GM18520 (cell line): ENCODE data around the gene MAPKBP1.
"Not testable (repeated sequence)": the region's sequence is repeated elsewhere in the genome, so short reads cannot be mapped to it uniquely, and the experiment has no call there.

ENCODE experiments used
- ATAC-seq: cut with Tn5 transposase; IDR thresholded peaks from one replicate; pipeline ENCODE4 v1.9.1; 2021; ENCODE audit not compliant: unreplicated experiment

Gene MAPKBP1, protein sequence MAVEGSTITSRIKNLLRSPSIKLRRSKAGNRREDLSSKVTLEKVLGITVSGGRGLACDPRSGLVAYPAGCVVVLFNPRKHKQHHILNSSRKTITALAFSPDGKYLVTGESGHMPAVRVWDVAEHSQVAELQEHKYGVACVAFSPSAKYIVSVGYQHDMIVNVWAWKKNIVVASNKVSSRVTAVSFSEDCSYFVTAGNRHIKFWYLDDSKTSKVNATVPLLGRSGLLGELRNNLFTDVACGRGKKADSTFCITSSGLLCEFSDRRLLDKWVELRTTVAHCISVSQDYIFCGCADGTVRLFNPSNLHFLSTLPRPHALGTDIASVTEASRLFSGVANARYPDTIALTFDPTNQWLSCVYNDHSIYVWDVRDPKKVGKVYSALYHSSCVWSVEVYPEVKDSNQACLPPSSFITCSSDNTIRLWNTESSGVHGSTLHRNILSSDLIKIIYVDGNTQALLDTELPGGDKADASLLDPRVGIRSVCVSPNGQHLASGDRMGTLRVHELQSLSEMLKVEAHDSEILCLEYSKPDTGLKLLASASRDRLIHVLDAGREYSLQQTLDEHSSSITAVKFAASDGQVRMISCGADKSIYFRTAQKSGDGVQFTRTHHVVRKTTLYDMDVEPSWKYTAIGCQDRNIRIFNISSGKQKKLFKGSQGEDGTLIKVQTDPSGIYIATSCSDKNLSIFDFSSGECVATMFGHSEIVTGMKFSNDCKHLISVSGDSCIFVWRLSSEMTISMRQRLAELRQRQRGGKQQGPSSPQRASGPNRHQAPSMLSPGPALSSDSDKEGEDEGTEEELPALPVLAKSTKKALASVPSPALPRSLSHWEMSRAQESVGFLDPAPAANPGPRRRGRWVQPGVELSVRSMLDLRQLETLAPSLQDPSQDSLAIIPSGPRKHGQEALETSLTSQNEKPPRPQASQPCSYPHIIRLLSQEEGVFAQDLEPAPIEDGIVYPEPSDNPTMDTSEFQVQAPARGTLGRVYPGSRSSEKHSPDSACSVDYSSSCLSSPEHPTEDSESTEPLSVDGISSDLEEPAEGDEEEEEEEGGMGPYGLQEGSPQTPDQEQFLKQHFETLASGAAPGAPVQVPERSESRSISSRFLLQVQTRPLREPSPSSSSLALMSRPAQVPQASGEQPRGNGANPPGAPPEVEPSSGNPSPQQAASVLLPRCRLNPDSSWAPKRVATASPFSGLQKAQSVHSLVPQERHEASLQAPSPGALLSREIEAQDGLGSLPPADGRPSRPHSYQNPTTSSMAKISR (N-terminal part only)

DNA sequence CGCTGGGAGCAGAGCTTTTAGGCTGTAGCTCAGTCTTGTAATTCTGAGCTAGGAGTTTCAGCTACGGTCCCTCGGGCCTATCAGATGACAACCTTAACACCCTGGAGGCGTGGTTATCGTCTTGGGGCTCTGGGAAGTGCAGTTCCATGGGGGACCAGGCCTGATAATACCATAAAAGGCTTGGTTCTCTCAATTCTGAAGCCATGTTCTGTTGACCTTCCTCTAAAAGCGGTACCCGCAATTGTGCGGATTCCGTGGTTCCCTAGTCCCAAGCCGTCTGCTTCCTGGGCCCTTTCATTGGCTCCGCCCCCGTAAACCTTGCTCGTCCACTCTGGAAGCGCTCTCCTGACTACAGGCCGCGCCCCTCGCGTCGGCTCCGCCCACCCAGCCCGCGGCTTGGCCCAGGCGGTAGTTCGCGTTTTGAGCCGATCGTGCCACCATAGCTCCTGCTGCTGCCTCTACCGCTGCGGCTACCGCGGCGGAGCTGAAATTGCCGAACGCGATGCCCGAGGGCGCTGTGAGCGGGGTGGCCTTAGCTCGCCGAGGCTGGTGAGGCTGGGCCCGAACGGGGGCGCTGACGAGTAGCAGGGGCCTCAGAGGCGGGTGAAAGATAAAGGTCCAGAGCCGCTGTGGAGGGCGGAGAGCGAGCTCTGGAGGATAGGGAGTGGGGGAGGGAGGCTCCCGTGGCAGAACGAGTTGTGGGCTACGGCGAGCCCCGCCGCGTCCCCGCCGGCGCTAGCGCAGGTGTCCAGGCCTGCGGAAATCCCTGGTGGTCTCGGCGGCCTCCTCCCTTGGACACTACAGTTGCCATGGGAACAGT lies at the start of gene MAPKBP1:
TSS of gene MAPKBP1 (plus strand) at position 423 of the 820 bp plus-strand sequence. CDS start 792 bp downstream, outside the sequence.
- ATAC-seq = peak; percentile 73

DNA sequence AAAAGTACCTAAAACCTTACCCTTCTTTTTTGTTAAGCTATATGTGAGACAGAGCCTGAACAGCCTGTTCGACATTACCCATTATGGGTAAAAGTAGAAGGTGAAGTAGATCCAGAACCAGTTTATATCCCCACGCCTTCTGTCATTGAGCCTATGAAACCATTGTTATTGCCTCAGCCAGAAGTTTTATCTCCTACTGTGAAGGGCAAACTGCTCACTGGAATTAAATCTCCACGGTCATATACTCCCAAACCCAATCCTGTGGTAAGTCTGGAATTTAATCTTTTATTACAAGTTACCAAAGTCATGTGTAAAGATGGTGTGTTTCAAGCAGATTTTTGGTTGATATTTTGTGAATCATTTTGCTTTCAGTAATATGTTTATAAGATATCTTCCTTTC lies 47.1 kb upstream of the MAPKBP1 start:
- no peak for ATAC-seq

DNA sequence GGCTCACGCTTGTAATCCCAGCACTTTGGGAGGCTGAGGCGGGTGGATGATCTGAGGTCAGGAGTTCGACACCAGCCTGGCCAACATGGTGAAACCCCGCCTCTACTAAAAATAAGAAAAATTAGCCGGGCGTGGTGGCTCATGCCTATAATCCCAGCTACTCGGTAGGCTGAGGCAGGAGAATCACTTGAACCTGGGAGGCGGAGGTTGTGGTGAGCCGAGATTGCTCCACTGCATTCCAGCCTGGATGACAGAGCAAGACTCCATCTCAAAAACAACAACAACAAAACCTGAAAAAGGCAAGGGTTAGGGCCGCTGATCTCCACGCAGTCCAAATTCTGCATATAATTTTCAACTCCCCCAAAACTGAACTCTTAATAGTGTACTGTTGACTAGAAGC lies 46.2 kb upstream of the MAPKBP1 start:
- ATAC-seq = not testable (repeated sequence)

DNA sequence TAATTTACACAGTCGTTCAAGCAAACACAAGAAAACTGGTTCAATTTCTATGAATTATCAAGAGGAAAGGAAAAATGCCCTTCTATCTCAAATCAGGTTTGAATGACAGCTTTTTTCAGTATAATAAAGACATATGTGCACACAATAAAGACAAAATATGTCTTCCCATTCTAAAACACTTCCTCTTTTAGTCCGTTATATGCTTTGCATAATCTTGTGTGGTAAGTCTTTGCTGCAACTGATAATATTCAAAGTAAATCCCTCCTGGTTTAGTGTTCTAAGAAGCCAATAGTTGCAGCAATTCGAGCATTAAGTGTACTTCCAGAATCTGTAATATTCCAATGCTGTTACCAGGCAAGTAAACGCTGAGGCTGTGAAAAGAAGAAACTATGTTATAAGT lies 43.7 kb upstream of the MAPKBP1 start:
- ATAC-seq = no peak

DNA sequence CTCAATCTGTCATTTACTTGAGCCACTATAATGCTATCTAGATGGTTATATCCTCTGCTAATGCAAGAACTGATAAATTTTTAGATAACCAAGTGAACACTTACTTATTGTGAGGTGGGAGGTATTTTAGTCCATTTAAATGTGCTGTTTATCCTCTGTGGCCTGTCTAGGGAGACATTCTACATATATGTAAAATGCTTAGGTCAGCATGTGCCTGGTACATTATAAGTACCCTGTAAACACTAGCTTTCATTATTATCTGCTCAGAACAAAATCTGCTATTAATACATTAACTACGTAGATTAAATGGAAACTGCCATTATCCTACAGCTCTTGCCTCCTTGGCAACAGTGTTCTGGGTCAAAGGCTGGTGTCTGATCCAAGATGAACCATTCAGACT lies 41.8 kb upstream of the MAPKBP1 start:
- no peak for ATAC-seq

DNA sequence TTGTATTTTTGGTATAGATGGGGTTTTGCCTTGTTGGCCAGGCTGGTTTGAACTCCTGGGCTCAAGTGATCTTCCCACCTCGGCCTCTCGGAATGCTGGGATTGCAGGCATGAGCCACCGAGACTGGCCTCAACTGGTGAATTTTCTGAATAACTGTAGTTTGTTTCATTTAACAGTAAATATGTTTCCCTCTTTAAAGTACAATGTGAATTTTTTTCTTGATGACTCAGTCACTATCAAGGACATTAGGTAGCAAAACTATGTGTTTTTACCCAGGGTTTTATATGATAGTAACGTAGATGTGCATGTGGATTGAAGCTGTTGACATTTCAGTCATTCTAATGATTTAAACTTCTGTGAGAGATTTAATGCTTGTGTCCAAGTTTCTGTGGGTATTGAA lies 40.2 kb upstream of the MAPKBP1 start:
- ATAC-seq = no peak

DNA sequence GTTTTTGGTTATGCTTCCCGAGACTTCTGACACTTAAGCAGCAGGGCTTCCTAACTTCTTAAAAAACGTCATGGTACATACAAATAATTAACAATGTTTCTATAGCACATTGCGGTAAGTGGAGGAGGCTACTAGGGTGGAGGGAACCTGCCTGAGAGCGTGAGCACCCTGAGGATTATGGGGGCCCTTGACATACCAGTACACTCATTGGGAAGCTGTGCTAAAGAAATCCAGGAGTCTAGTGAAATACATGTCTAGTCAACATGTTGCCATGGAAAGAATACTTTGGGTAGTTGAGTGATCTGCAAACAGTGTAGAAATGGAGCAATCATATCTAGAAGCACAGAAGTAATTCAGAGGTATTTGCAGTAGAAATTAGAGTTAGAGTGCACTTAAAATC lies 39.2 kb upstream of the MAPKBP1 start:
- no peak for ATAC-seq

DNA sequence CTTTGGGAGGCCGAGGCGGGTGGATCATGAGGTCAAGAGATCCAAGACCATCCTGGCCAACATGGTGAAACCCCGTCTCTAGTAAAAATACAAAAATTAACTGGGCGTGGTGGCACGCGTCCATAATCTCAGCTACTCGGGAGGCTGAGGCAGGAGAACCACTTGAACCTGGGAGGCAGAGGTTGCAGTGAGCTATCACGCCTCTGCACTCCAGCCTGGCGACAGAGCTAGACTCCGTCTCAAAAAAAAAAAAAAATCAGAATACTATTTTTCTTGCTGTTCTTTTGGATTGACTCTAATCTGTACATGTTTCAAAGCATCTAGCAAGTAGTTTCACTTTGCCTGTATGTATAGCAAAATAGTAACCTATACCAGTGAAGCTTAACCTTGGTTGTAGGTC lies 38.8 kb upstream of the MAPKBP1 start:
- not testable (repeated sequence) for ATAC-seq

DNA sequence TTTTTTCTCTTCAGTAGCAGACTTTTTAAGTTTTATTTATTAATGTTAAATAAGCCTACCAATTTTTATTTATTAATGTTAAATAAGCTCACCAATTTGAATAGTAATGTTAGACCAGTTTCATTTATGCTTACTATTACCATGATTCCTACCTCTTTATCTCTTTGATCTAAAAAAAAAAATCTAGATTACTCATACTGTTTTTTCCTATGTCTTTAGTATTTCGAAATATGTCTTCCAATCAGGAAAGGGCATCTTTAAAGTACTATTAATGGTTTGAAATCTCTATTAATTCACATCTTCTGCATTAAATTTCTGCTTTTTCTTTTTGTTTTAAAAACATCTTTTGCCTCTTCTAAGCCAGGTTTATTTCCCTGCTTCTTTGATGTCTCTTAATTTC lies 27.5 kb upstream of the MAPKBP1 start:
- ATAC-seq = no peak

DNA sequence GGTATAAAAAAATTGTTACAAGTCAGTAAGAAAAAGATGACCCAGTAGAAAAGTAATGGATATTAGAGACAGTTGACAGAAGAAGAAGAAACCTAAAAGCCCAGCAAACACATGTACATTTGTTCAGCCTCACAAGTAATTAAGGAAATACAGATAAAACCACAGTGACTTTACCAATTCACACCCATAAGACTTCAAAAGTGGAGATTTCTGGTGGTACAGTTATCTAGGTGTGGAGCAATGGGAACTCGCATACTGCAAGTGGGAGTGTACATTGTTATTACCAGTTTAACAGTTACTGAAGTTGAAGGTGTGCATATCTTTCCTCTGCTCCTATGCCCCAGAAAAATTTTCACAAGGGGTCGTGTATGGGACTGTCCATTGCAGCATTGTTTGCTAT lies 18.1 kb upstream of the MAPKBP1 start:
- ATAC-seq = no peak

DNA sequence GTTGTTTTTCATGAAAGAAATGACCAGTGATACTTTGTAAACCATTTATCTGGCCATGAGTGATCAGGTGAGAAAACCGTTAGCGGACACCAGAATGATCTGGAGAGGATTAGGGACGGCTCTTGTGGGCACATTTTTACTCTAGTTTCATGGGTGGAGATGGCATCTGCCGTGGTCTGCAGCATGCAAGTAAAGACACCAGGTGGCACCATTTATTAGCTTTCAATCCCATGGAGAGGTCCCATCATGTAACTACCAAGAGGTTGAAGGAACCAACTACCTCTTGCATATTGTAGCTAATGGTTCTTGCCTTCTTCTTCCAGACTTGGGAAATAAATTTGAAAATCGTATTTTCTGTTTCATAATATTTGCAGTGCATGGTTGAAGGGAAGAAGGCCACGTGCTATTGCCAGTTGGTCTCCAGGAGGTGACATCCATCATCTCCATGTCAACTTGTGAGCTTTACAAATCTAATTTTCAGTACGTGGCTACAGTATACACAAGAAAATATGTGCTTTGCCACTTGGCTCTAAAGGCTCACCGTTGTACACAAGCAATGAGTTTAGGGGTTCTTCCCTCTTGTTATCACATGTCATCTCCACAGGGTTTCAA lies 1.5 kb upstream of the MAPKBP1 start:
- ATAC-seq = no peak

DNA sequence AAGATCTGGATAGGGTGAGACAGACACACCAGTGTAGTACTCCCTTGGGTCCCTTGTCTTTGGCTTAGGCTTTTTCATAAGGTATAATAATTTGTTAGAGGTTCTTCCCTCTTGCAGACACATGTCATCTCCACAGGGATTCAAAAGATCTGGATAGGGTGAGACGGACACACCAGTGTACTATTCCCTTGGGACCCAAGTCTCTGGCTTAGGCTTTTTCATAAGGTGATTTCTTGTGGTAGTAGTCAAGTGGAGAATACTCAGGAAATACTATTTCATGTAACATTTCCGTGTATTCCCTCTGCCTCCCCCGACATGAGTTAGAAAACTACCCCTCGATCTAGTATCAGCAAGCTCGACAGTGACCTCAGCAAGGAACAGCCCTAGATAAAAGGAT lies 954 bp upstream of the MAPKBP1 start:
- ATAC-seq = no peak

DNA sequence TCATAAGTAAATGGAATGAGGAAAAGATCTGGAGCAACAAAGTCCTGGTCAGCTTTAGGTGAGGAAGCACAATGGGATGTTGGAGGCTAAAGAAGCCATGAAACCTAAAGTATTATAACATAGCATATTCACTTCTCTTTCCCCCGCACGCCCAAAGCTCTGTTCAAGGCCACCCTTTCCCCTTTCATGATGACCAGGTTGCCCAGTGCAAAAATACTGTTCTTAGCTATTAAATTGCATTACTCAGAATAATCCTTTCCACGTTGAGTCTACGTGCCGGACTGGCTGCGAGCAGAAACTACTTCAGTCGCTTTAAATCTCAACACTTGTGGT lies 589 bp upstream of the MAPKBP1 start:
- no peak for ATAC-seq

DNA sequence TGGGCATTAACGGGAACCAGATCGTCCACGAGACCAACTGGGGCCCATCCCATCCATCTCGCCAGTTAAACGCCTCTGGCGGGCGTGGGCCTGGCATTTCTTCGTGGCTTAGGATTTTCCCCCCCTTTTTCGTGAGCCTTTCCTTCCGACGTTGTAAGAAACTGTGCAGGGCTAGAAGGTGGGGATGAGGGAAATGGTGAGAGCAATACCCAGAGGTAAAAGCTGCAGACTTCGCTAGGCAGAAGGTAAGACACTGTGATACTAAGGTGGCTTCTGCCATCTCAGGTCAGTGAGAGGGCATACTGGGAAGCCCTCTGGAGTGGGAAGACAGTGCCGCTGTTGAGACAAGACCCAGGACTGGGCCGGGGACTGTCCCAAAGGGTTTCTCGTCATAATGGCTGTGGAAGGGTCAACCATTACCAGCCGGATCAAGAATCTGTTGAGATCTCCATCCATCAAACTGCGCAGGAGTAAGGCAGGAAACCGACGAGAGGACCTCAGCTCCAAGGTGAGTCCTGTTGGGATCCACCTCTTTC lies 666 bp downstream of the MAPKBP1 start:
- ATAC-seq = no peak

DNA sequence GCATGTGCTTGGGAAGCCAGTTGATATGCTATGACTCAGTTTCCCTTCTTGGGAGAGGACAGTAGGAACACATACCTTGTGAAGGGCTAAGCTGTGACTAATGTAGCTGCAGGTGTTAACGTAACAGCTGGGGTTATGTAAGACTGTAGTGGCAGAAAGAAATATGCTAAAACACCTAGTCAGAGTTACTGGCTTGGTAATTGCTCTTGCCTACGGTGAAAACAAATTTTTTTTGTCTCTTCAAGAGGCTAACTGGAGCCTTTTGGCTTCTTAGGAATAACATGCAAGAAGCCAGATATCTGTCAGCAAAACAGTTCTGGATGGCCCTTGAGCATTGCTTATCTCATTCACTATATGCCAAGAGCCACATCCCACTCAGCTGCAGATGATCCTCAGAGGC lies 1.4 kb downstream of the MAPKBP1 start:
- ATAC-seq = no peak

DNA sequence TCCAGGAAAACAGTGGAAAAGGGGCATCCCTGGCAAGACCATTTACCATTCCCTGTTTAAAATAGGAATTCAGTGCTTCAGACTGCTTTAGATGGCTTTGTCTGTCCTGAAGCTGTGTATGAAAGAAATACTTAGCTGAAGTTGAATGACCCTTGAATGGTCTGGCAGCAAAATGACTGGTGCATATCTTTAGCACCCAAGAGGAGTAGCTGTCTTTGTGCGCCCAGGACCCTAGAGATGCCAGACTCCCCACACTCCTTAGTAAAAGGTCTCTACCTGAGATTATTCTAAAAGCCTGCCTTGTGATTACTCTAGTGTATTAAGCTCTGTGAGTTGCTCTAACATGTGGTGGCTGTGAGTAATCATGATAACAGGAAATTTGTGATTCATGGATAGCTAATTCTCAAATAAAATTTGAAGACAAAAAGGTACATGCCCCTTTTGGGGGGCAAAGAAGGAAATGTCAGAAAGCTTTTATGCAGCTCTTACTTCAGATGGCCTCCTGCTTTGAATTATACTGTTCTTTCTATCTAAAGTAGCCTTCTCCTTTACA lies 3.2 kb downstream of the MAPKBP1 start:
- no peak for ATAC-seq

DNA sequence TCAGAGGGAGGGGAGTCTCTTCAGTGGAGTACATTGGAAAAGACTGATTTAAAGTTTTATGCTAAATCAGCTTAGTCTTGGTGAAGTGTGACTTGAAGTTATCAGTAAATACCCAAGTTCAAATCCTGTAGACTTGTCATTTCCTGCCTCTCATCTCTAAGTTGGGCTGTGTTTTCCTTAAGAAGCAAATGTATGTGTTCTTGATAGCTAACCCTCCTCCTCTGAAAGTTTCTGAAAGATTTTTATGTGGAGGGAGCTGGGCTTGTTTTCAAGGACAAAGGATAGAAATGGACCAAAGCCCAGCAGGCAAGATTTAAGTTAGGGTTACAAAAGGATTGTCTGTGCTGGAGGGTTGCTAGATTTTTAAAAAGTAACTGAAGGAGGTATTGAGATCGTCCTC lies 4.2 kb downstream of the MAPKBP1 start:
- ATAC-seq = no peak

DNA sequence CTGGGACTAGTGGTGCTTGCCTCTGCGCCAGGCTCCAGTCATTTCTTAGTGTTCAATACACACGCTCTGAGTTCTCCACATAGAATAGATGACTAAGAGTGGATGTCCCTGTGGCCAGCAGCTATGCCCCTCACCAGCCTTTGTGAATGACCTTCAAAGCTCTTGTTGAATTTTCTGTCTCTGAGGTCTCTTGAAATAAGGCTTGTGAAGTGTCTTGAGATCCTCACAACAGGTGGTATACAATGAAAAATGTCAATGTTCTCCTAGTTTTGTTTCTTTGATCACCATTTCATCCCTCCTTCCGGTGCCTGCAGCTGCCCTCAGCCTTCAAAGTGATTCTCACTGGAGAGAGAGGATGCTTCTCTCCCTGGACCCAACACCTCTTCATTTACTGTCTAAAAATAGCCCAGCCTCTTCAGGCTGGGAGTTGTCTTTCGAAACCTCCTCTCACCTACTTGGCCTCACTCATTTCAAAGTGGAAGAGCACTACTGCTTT lies 5.4 kb downstream of the MAPKBP1 start:
- no peak for ATAC-seq

DNA sequence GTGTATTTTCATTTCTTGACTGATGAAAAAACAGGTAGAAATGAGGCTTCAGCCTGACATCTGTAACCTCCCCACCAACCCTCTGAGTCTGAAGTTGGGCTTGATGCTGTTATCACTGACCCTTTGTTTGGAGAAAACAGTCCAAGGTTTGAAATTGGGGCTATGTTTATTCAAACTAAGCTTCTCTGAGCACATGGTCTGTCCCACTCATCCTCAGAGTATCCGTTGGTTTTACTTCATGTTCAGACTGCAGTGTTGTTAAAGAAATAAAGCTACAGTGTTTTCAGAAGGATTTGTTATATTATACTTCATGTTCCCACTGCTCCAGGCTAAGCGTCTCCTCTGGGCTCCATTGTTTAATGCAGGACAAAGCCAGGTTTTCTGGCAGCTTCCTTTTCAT lies 6.0 kb downstream of the MAPKBP1 start:
- no peak for ATAC-seq
